Lower leg skin (tissue), 3 donors: ENCODE data around the gene HKDC1.

Source experiments
- POLR2A ChIP-seq, 2 donors: fragments of 450-650 bp; IDR thresholded peaks; one replicate each; pipeline ENCODE4 v1.6.1; 2016 to 2017; ENCODE audit warnings: antibody characterized with exemption in 2 of 2, mild to moderate bottlenecking in 1 of 2, moderate library complexity in 1 of 2
- TF ChIP-seq, protein P1 (sequence below), 3 donors: fragments of 450-650 bp; IDR thresholded peaks; one replicate each; pipeline ENCODE4 v1.5.1; 2016; ENCODE audit warnings: antibody characterized with exemption in 3 of 3, mild to moderate bottlenecking in 3 of 3, moderate library complexity in 2 of 3

DNA sequence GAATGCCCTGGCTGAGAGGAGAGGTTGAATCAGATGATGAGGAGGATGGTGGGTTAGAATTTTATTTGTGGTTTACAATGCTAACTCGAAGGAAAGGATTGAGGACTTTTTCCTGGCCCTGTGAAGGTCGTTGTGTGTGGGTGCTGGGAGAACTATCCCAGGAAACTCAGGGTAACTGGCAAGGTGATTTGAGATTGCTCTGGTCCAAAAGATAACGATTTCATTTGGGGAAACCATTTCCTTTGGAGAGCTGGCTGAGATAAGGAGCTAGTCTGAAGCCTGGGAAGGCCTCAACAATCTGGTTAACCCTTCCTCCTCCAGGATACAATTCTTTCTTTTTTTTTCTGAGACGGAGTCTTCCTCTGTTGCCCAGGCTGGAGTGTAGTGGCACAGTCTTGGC is 91.2 kb downstream of the HKDC1 start:
- no peak for TF ChIP-seq POLR2A (IDR thresholded peaks at IDR 0.05)
- TF ChIP-seq, protein P1, sequence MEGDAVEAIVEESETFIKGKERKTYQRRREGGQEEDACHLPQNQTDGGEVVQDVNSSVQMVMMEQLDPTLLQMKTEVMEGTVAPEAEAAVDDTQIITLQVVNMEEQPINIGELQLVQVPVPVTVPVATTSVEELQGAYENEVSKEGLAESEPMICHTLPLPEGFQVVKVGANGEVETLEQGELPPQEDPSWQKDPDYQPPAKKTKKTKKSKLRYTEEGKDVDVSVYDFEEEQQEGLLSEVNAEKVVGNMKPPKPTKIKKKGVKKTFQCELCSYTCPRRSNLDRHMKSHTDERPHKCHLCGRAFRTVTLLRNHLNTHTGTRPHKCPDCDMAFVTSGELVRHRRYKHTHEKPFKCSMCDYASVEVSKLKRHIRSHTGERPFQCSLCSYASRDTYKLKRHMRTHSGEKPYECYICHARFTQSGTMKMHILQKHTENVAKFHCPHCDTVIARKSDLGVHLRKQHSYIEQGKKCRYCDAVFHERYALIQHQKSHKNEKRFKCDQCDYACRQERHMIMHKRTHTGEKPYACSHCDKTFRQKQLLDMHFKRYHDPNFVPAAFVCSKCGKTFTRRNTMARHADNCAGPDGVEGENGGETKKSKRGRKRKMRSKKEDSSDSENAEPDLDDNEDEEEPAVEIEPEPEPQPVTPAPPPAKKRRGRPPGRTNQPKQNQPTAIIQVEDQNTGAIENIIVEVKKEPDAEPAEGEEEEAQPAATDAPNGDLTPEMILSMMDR (IDR thresholded peaks at IDR 0.05), result no peak
